COLO668 (cell line): ENCODE measurements around the gene GAP43.
"Not testable (repeated sequence)": the region's sequence is repeated elsewhere in the genome, so short reads cannot be mapped to it uniquely, and the experiment has no call there.

ENCODE experiments used
- DNase-seq: peaks from one replicate; lab custom pipeline; 2025; ENCODE audit not compliant: unreplicated experiment; lab: John Stamatoyannopoulos, UW

The GAP43 gene

GRCh38 chr3:115695090-115695489, 71.8 kb downstream of the GAP43 start:
- DNase-seq, result no peak

GRCh38 chr3:115697263-115698053, 74.1 kb downstream of the GAP43 start:
- no peak for DNase-seq

- no peak for DNase-seq
Observed at GRCh38 chr3:115698851-115699591, 75.7 kb downstream of the GAP43 start.

- DNase-seq, result no peak
Observed at GRCh38 chr3:115699706-115700105, 76.4 kb downstream of the GAP43 start.

GRCh38 chr3:115702598-115702997, 79.3 kb downstream of the GAP43 start:
- no peak for DNase-seq

GRCh38 chr3:115704661-115705338, 81.5 kb downstream of the GAP43 start:
- DNase-seq, result no peak

- no peak for DNase-seq
Observed at GRCh38 chr3:115706311-115706829, 83.1 kb downstream of the GAP43 start.

GRCh38 chr3:115708540-115708939, 85.2 kb downstream of the GAP43 start:
- DNase-seq, result no peak

GRCh38 chr3:115709093-115709492, 85.8 kb downstream of the GAP43 start:
- no peak for DNase-seq

- DNase-seq, result no peak
Observed at GRCh38 chr3:115709931-115710330, 86.6 kb downstream of the GAP43 start.

- no peak for DNase-seq
Observed at GRCh38 chr3:115710799-115711198, 87.5 kb downstream of the GAP43 start.

- no peak for DNase-seq
Observed at GRCh38 chr3:115712871-115713270, 89.6 kb downstream of the GAP43 start.

GRCh38 chr3:115713284-115713683, 90.0 kb downstream of the GAP43 start:
- DNase-seq, result peak; percentile 72

- no peak for DNase-seq
Observed at GRCh38 chr3:115715241-115715745, 92.0 kb downstream of the GAP43 start.

- DNase-seq, result no peak
Observed at GRCh38 chr3:115720983-115721382, 97.7 kb downstream of the GAP43 start.

GRCh38 chr3:115725800-115726199, 102.5 kb downstream of the GAP43 start:
- DNase-seq, result no peak

- DNase-seq, result no peak
Observed at GRCh38 chr3:115727135-115727534, 103.8 kb downstream of the GAP43 start.

GRCh38 chr3:115728013-115728412, 104.7 kb downstream of the GAP43 start:
- no peak for DNase-seq

GRCh38 chr3:115736341-115736740, 113.0 kb downstream of the GAP43 start:
- DNase-seq, result not testable (repeated sequence)

GRCh38 chr3:115741650-115742049, 118.3 kb downstream of the GAP43 start:
- DNase-seq, result no peak

GRCh38 chr3:115744516-115744915, 121.2 kb downstream of the GAP43 start:
- not testable (repeated sequence) for DNase-seq
